Astrocyte of the cerebellum (primary cell): ENCODE data around the gene GSG1L.
A peak's percentile ranks its signal among the peaks of the same experiment; 100 is the strongest.

Source experiments
- DNase-seq: peaks from one replicate; pipeline ENCODE4 v3.0.0-alpha.2; 2011; ENCODE audit warnings: low read depth
- H3K4me3 ChIP-seq: 2 replicates; pipeline ENCODE4 v1.5.1; 2011; ENCODE audit warnings: mild to moderate bottlenecking, low read depth, low read length, moderate library complexity
- in situ Hi-C: cut with HindIII; loops from 2 replicates; pipeline ENCODE4 v1.10.0; 2017; ENCODE audit warnings: low sequenced_read_pairs
- TF ChIP-seq, protein P1 (sequence below): IDR thresholded peaks from 2 replicates; pipeline ENCODE4 v1.5.1; 2012; ENCODE audit warnings: low read length, low read depth, moderate library complexity, mild to moderate bottlenecking; ENCODE audit errors: missing control alignments

The GSG1L gene

DNA sequence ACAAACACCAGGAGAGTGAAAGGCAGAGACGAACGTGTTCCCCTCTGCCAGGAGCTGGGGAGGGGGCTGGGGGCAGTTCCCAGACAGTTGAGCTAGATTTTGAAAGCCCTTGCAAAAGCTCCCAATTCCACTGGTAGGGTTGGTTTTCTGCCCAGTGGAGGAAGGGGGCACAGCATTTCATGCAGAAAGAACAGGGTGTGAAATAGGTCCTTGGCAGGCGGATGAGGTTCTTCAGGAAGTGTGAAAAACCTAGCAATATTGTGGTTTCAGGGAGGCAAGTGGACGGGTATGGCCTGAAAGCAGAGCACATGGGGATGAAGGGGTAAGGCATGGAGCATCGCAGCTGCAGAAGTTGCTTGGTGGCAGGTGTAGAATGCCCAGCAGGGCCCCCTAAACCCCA, 265.3 kb downstream of the GSG1L start:
- no peak for DNase-seq
- TF ChIP-seq, protein P1, sequence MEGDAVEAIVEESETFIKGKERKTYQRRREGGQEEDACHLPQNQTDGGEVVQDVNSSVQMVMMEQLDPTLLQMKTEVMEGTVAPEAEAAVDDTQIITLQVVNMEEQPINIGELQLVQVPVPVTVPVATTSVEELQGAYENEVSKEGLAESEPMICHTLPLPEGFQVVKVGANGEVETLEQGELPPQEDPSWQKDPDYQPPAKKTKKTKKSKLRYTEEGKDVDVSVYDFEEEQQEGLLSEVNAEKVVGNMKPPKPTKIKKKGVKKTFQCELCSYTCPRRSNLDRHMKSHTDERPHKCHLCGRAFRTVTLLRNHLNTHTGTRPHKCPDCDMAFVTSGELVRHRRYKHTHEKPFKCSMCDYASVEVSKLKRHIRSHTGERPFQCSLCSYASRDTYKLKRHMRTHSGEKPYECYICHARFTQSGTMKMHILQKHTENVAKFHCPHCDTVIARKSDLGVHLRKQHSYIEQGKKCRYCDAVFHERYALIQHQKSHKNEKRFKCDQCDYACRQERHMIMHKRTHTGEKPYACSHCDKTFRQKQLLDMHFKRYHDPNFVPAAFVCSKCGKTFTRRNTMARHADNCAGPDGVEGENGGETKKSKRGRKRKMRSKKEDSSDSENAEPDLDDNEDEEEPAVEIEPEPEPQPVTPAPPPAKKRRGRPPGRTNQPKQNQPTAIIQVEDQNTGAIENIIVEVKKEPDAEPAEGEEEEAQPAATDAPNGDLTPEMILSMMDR: no peak
- in situ Hi-C loops: no loop called here
- no peak overlapping the region for H3K4me3 ChIP-seq

DNA sequence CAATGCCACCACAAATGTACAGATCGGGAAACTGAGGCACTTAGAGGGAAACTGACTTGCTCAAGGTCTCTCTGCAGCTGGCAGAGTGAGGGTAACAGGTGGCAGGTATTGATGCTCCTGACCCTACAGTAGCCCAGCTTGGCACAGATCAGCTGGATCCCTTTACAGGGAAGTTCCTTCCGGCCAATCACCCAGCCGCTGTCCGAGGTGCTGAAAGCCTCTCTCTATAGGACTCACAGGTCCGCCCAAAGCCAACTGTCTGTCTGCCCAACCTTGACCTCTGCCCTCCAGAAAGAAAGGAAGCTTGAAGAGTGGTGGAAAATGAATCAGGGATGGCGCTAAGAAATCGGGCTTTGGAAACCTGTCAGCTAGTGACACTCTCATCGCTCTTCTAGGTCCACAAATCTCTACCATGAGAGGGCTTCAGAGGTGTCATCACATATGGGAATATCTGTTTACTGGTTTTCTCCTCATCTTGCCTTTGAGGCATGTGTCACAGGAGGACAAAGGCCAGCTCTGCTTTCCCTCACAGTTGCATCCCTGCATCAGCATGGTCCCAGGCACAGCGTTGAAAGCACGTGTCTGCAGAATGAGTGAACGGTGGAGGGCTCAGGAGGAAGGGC, 267.4 kb downstream of the GSG1L start:
- in situ Hi-C loops: no loop called here
- no peak overlapping the region for H3K4me3 ChIP-seq
- TF ChIP-seq, protein P1: no peak
- peak; percentile 24 for DNase-seq

DNA sequence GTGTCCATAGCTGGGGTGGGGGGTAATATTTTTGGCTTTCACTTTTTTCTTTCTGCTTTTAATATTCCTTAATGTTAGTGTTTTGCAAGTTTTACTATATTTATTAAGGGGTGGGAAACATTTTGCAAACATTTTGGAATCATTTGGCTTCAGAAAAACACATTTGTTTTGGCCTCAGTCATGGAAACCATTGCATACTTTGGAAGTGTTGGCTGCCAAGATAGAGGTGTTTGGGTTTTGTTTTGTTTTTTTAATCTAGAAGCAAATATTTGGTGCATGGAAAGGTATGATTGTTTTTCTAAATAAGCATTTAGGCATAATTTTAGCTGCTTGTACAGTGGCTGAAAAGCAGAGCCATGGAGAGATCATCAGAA, 270.3 kb downstream of the GSG1L start:
- DNase-seq: no peak
- TF ChIP-seq, protein P1: no peak
- in situ Hi-C loops: no loop called here
- no peak overlapping the region for H3K4me3 ChIP-seq

DNA sequence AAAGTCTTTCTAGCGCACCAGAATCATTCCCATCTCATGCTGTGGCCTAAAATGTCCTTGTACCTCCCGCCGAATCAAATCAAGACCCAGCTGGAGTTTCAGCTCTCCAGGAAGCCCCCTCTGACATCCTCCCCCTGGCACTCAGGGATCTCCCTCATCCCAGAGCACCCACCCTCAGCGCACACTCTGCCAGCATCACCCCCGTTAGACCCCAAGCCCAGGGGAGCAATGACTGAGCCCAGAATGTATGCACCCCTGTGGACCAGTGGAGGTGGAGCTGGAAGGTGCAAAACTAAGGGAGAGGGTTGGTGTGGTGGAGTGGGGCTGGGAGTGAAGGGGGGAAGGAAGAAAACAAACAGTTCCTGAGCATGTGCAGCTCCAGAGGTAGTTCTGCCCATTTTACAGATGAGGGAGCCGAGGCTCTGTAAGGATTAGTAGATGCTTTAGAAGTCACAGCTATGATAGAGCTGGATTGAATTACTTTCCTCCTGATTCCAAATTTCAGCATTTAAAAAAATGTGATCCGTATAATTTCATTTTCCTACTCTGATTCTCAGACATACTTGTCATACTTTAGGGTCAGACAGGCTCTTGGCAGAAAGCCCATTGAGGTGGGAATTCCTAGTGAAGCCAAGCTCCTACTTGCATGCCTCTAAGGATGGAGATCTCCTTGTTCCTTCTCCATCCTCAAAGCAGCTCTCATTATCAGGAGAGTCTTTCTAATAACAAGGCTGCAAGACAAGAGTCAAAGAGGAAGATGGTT, 270.8 kb downstream of the GSG1L start:
- TF ChIP-seq, protein P1: no peak
- peak; percentile 38 for DNase-seq

DNA sequence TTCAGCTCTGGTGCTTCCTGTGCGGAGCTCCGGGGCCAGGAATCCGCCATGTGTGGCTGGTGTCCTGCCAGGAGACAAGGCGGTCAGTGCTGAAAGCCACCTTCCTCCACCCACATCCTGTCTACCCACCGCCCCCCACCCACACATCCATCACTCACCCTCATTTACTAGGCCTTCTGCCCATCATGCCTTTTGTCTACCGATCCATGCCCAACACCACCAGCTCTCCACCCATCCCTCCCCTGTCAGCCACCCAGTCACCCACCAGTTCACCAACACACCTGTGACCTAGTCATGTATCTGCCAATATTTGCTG, 272.2 kb downstream of the GSG1L start:
- DNase-seq: no peak
- TF ChIP-seq, protein P1: no peak
- in situ Hi-C loops: no loop called here
- no peak overlapping the region for H3K4me3 ChIP-seq

More for the DNA sequence above, 270.8 kb downstream of the GSG1L start:
- in situ Hi-C loops: no loop called here
- H3K4me3 ChIP-seq: no peak overlapping the region

DNA sequence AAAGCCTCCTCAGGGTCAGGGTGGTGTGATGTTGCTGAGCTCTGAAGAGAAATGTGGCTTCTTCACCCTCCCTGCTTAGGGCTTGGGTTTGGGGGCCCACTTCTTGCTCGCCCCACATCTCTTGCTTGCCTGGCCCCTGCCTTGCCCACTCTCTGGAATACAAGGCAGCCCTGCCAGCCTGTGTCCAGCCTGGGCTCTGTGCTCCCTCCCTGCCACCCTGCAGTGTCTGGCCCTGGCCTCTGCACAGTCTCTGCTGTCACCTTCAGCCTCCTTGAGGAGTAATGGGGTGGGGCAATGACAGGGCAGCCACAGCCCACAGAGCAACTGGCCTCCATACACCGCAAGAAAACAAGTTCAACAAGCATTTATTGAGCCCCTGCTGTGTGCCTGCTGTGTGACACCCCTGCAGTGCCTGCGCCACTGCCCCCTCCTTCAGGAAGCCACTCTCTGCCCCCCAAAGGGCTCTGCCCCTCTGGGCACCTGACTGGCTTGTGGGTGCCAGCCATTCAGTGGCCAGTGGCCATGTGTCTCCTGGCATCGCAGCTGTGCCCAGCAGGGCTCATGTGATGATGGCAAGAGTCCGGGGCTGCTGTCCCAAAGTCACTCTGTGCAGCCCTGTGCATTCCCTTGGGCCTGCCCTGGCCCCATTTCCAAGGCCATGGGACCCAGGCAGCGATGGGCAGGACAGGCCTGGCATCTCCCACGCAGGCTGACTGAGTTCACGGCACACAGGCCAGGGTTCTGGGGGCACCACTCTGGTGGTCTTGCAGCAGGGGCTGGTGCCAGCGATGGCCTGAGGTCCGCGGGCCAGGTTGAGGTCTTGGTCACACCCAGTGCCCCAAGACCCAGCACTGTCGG, 272.7 kb downstream of the GSG1L start:
- no peak for DNase-seq
- no peak overlapping the region for H3K4me3 ChIP-seq
- TF ChIP-seq, protein P1: no peak
- in situ Hi-C loops: no loop called here
